Measurements from ENCODE around the gene SERPINB7. TPM values are rescaled to one million over a fixed set of nuclear protein-coding genes. Genes with fewer than 3 reads are reported as not detected.

The SERPINB7 gene
- total and polyA plus RNA-seq, 8 donors = 0.24 to 0.32 TPM; not detected in 6

- intact Hi-C loops (cut with DNase I) = no loop called here
- Histone ChIP-seq H3K27me3 (no peaks in the 10 kb centered on the region), H3K4me1 (no peaks in the 10 kb centered on the region), H3K4me3 (no peak overlapping the region), H3K9me3 (no peaks in the 10 kb centered on the region), H3K27ac (no peak overlapping the region), H3K36me3 (no peaks in the 10 kb centered on the region)
- TF ChIP-seq, protein P1, sequence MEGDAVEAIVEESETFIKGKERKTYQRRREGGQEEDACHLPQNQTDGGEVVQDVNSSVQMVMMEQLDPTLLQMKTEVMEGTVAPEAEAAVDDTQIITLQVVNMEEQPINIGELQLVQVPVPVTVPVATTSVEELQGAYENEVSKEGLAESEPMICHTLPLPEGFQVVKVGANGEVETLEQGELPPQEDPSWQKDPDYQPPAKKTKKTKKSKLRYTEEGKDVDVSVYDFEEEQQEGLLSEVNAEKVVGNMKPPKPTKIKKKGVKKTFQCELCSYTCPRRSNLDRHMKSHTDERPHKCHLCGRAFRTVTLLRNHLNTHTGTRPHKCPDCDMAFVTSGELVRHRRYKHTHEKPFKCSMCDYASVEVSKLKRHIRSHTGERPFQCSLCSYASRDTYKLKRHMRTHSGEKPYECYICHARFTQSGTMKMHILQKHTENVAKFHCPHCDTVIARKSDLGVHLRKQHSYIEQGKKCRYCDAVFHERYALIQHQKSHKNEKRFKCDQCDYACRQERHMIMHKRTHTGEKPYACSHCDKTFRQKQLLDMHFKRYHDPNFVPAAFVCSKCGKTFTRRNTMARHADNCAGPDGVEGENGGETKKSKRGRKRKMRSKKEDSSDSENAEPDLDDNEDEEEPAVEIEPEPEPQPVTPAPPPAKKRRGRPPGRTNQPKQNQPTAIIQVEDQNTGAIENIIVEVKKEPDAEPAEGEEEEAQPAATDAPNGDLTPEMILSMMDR (IDR thresholded peaks at IDR 0.05) = no peak
- ATAC-seq = no peak
- no peak for DNase-seq
Observed at GRCh38 chr18:63741769-63742168, 33.4 kb upstream of the SERPINB7 start.

DNA sequence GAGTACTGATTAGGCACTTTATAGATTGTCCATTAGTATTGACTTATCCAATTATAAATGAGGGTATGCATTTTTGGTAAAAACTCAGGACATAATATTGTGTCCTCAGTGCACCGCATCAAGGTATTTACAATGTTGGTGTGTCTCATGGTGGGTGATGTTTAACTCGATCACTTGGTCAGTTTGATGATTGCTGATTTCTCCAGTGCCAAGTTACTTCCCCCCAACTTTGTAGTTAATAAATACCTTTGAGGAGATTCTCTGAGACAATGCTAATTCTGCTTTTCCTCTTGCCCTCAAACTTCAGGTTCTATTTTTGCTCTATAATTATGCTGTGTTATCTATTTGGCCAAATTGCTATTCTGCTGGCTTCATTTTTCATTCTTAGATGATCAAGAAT, 28.2 kb upstream of the SERPINB7 start:
- Histone ChIP-seq H3K36me3 (no peaks in the 10 kb centered on the region), H3K4me3 (no peak overlapping the region), H3K27me3 (no peaks in the 10 kb centered on the region), H3K4me1 (no peaks in the 10 kb centered on the region), H3K27ac (no peak overlapping the region), H3K9me3 (peaks cover 0 to 4% of the 10 kb centered on the region in 2 donors)
- ATAC-seq = no peak
- TF ChIP-seq, protein P1 (IDR thresholded peaks at IDR 0.05) = no peak
- no peak for DNase-seq
- intact Hi-C loops (cut with DNase I) = no loop called here

DNA sequence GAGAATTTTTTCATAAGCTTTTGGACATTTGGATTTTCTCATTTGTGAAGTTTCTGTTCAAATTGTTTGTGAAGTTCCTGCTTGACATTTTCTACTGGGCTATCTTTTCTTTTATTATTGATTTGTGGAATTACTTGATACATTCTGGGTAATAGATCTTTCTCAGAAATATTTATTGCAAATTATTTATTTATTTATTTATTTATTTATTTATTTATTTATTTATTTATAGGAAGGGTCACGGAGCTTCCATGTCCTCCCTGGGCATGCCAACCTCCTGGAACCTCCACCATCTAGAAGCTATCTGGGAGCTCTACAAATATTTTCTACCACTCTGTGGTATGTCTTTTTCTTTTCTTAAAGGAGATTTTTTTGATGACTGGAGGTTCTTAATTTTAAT, 25.7 kb upstream of the SERPINB7 start:
- DNase-seq (no peak), ATAC-seq (no peak)
- TF ChIP-seq, protein P1 (IDR thresholded peaks at IDR 0.05) = no peak
- peaks cover 0 to 4% of the 10 kb centered on the region in 2 donors for H3K9me3 ChIP-seq
- no peak overlapping the region for H3K27ac ChIP-seq
- no peaks in the 10 kb centered on the region for H3K36me3 ChIP-seq
- H3K27me3 ChIP-seq = no peaks in the 10 kb centered on the region
- no peaks in the 10 kb centered on the region for H3K4me1 ChIP-seq
- H3K4me3 ChIP-seq = no peak overlapping the region
- intact Hi-C loops (cut with DNase I) = no loop called here

DNA sequence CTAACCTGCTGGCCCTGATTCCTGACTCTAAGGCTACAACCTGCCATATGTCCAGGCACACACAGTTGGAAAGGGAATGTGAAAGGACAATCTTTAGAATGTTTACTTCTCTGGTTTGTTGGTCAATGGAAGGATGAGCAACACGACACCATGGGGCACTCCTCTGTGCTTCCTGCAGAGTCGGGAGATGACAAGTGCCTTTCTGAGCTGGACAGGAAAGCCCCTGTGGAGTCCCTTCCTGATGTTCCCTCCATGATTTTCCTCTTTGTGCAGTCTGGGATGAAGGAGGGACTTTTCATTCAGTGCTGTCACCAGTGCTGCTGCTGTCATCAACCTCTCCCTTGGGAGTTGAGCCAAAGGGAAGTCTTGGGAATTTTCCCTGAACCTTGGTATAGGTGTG, 22.6 kb upstream of the SERPINB7 start:
- Histone ChIP-seq H3K36me3 (no peaks in the 10 kb centered on the region), H3K9me3 (peaks cover 0 to 4% of the 10 kb centered on the region in 2 donors), H3K4me3 (no peak overlapping the region), H3K4me1 (no peaks in the 10 kb centered on the region), H3K27ac (no peak overlapping the region), H3K27me3 (no peaks in the 10 kb centered on the region)
- no peak for DNase-seq
- intact Hi-C loops (cut with DNase I) = no loop called here
- ATAC-seq = no peak
- TF ChIP-seq, protein P1 (IDR thresholded peaks at IDR 0.05) = no peak

DNA sequence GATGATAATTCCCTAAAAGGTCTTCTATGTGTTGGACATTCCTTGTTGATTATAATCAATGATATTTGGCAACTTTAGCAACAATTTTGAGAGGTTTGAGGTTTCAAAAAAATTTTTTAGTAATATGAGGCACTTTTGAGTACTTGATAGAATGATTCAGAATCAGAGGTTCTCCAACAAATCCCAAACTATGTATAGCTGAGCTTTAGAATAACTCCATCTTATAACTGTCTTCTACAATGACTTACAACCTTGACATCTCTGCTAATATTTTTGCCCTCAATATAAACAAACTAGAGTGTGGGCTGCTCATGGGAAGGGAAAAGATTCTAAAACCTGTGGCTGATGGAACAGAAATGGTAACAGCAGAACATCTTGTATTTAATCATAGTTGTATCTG, 21.5 kb upstream of the SERPINB7 start:
- ATAC-seq (no peak), DNase-seq (no peak)
- H3K27me3 ChIP-seq = no peaks in the 10 kb centered on the region
- no peak overlapping the region for H3K27ac ChIP-seq
- peaks cover 0 to 4% of the 10 kb centered on the region in 2 donors for H3K9me3 ChIP-seq
- no peaks in the 10 kb centered on the region for H3K4me1 ChIP-seq
- H3K4me3 ChIP-seq = no peak overlapping the region
- intact Hi-C loops (cut with DNase I) = no loop called here
- H3K36me3 ChIP-seq = no peaks in the 10 kb centered on the region
- TF ChIP-seq, protein P1 (IDR thresholded peaks at IDR 0.05) = no peak

All from left lung (tissue), 10 donors.